HL-60 (cell line): ENCODE data around the gene EFNA5.

ENCODE experiments used
- DNase-seq, 2 experiments: peaks; one replicate each; pipeline ENCODE4 v3.0.0-alpha.2; 2010 to 2020; ENCODE audit warnings: low read depth in 1 of 2, low spot score in 1 of 2
- H3K27ac ChIP-seq: fragments of 250-450 bp; sonication (Bioruptor Pico); replicated peaks from 2 replicates; pipeline ENCODE4 v1.5.1; 2020; ENCODE audit warnings: mild to moderate bottlenecking, moderate library complexity
- H3K27me3 ChIP-seq: fragments of 250-450 bp; sonication (Bioruptor Pico); 2 replicates; pipeline ENCODE4 v1.5.1; 2021; ENCODE audit warnings: mild to moderate bottlenecking, moderate library complexity; ENCODE audit not compliant: insufficient read depth, poor library complexity, severe bottlenecking
- H3K4me3 ChIP-seq: replicated peaks from 2 replicates; pipeline ENCODE4 v1.5.1; 2011; ENCODE audit warnings: mild to moderate bottlenecking, control low read depth, low read length; ENCODE audit not compliant: insufficient read depth
- GABPA ChIP-seq: IDR thresholded peaks from 2 replicates; pipeline ENCODE4 v1.6.1; 2012; ENCODE audit warnings: low read depth
- POLR2AphosphoS5 ChIP-seq: IDR thresholded peaks from 2 replicates; pipeline ENCODE4 v1.6.1; 2012; ENCODE audit warnings: low read depth
- SPI1 ChIP-seq: IDR thresholded peaks from 2 replicates; pipeline ENCODE4 v1.6.1; 2012; ENCODE audit warnings: low read depth, mild to moderate bottlenecking, borderline replicate concordance
- TF ChIP-seq, protein P1 (sequence below): IDR thresholded peaks from one replicate; pipeline ENCODE4 v1.5.1; 2011; ENCODE audit warnings: low read length, control low read depth, inconsistent platforms; ENCODE audit not compliant: insufficient read depth
- TF ChIP-seq, protein P2 (sequence below): IDR thresholded peaks from 2 replicates; pipeline ENCODE4 v1.6.1; 2012; ENCODE audit warnings: low read depth; ENCODE audit not compliant: insufficient replicate concordance

The EFNA5 gene

DNA sequence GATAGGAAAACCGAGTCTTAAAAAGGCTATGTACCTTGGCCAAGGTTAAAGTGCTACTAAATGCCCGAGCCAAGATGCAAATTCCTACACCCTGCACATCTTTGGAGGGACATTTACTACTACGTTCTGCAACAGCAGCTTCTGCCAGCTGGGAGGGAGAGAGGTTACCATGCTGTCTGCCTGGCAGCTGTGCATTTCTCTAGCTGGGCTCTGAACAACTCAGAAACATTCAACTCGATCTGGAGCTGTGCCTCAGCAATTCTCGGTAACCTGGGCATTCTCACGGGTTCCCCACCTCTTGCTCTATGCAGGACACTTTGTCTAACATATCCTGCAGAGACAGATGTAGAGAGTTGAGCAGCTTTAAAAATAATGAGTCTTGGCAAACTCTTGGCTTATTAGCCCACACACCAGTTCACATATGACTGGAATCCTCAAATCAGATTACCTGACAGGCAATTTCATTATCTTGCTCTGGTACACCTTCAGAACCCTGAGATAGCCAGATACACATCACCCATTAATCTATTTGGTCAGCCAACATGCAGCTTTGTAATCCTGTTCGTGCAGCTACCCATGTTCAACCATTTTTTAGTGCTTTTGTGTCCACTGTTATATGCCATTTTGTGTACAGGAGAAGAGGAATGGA, 115.8 kb downstream of the EFNA5 start:
- TF ChIP-seq, protein P1, sequence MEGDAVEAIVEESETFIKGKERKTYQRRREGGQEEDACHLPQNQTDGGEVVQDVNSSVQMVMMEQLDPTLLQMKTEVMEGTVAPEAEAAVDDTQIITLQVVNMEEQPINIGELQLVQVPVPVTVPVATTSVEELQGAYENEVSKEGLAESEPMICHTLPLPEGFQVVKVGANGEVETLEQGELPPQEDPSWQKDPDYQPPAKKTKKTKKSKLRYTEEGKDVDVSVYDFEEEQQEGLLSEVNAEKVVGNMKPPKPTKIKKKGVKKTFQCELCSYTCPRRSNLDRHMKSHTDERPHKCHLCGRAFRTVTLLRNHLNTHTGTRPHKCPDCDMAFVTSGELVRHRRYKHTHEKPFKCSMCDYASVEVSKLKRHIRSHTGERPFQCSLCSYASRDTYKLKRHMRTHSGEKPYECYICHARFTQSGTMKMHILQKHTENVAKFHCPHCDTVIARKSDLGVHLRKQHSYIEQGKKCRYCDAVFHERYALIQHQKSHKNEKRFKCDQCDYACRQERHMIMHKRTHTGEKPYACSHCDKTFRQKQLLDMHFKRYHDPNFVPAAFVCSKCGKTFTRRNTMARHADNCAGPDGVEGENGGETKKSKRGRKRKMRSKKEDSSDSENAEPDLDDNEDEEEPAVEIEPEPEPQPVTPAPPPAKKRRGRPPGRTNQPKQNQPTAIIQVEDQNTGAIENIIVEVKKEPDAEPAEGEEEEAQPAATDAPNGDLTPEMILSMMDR: no peak
- TF ChIP-seq, protein P2, sequence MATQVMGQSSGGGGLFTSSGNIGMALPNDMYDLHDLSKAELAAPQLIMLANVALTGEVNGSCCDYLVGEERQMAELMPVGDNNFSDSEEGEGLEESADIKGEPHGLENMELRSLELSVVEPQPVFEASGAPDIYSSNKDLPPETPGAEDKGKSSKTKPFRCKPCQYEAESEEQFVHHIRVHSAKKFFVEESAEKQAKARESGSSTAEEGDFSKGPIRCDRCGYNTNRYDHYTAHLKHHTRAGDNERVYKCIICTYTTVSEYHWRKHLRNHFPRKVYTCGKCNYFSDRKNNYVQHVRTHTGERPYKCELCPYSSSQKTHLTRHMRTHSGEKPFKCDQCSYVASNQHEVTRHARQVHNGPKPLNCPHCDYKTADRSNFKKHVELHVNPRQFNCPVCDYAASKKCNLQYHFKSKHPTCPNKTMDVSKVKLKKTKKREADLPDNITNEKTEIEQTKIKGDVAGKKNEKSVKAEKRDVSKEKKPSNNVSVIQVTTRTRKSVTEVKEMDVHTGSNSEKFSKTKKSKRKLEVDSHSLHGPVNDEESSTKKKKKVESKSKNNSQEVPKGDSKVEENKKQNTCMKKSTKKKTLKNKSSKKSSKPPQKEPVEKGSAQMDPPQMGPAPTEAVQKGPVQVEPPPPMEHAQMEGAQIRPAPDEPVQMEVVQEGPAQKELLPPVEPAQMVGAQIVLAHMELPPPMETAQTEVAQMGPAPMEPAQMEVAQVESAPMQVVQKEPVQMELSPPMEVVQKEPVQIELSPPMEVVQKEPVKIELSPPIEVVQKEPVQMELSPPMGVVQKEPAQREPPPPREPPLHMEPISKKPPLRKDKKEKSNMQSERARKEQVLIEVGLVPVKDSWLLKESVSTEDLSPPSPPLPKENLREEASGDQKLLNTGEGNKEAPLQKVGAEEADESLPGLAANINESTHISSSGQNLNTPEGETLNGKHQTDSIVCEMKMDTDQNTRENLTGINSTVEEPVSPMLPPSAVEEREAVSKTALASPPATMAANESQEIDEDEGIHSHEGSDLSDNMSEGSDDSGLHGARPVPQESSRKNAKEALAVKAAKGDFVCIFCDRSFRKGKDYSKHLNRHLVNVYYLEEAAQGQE: no peak
- no peak for TF ChIP-seq SPI1
- TF ChIP-seq GABPA: no peak
- no peak for TF ChIP-seq POLR2AphosphoS5
- H3K27ac ChIP-seq: no peak overlapping the region
- no peak overlapping the region for H3K4me3 ChIP-seq
- DNase-seq: no peak
- H3K27me3 ChIP-seq: no peaks in the 10 kb centered on the region

DNA sequence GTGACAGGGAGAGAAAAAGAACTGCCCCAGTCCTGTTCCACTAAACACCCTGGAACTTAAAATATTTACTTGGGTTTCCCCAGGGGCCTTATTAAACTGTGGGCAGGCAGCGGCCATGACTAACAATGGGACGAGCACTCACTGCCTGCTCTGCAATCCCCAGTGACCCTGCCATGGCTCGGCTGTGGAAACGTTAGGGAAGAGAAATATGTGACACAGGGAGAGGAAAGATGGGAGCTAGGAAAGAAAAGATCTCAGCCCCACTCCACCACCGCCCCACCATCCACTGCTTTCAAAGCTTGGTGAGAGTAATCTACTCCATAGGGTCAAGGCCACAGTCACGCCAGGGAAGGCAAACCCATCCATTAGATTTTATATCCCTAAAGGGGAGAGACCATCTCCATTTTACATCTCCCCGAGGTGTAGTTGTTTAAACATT, 117.6 kb downstream of the EFNA5 start:
- Histone ChIP-seq H3K4me3 (no peak overlapping the region), H3K27me3 (no peaks in the 10 kb centered on the region), H3K27ac (no peak overlapping the region)
- no peak for DNase-seq
- no peak for TF ChIP-seq POLR2AphosphoS5
- no peak for TF ChIP-seq GABPA
- TF ChIP-seq, protein P1: no peak
- TF ChIP-seq SPI1: no peak
- TF ChIP-seq, protein P2: no peak

DNA sequence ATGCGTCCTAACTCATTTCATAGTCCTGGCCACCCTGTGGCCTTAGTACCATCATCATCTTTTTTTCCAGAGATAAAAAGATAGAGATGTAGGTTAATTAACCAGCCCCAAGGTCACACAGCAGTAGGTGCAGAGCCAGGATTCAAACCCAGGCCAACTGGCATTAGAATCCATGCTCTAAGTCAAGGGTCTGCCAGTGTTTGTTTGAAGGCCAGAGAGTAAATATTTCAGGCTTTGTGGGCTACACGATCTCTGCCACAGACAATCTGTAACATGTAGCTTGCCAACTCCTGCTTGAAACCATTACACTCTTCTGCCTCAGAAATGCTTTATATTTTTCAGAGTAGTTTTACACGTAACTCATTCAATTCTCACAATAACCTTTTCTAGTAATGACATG, 119.6 kb downstream of the EFNA5 start:
- Histone ChIP-seq H3K27ac (no peak overlapping the region), H3K4me3 (no peak overlapping the region), H3K27me3 (no peaks in the 10 kb centered on the region)
- TF ChIP-seq SPI1 (no peak), POLR2AphosphoS5 (no peak), GABPA (no peak)
- TF ChIP-seq, protein P1: no peak
- TF ChIP-seq, protein P2: no peak
- no peak for DNase-seq
